Nucleus accumbens (tissue), 56 donors: ENCODE data around the gene ZNF185.

Experiments used
- DNase-seq, 56 donors: peaks; one replicate each; lab custom pipeline; 2025; lab: John Stamatoyannopoulos, UW

Gene ZNF185

GRCh38 chrX:152913910-152914309, 16.0 kb downstream of the ZNF185 start:
- no peak for DNase-seq

- peak in 5 of 56 donors; percentile 3 to 12 (median 7) for DNase-seq
These were observed 17.8 kb downstream of the ZNF185 start for GRCh38 chrX:152915541-152916241.

- peak in 8 of 56 donors; percentile 5 to 27 (median 9) for DNase-seq
These were observed 20.1 kb downstream of the ZNF185 start for GRCh38 chrX:152917656-152918579.

- no peak for DNase-seq
These were observed 20.8 kb downstream of the ZNF185 start for GRCh38 chrX:152918707-152919106.

GRCh38 chrX:152923599-152923998, 25.7 kb downstream of the ZNF185 start:
- no peak for DNase-seq

- DNase-seq, result no peak
These were observed 28.0 kb downstream of the ZNF185 start for GRCh38 chrX:152925835-152926234.

- DNase-seq, result peak in 29 of 56 donors; percentile 2 to 63 (median 22)
These were observed 28.4 kb downstream of the ZNF185 start for GRCh38 chrX:152926279-152926678.

- DNase-seq, result peak in 33 of 56 donors; percentile 0 to 65 (median 20)
These were observed 29.1 kb downstream of the ZNF185 start for GRCh38 chrX:152926923-152927322.

GRCh38 chrX:152927858-152928760, 30.2 kb downstream of the ZNF185 start:
- DNase-seq, result peak in 37 of 56 donors; percentile 1 to 72 (median 28)

GRCh38 chrX:152928761-152929400, 31.0 kb downstream of the ZNF185 start:
- no peak for DNase-seq

GRCh38 chrX:152929898-152930297, 32.0 kb downstream of the ZNF185 start:
- DNase-seq, result no peak

- no peak for DNase-seq
These were observed 32.6 kb downstream of the ZNF185 start for GRCh38 chrX:152930516-152930915.

GRCh38 chrX:152932144-152932543, 34.3 kb downstream of the ZNF185 start:
- no peak for DNase-seq

GRCh38 chrX:152932598-152933175, 34.8 kb downstream of the ZNF185 start:
- DNase-seq, result no peak

GRCh38 chrX:152936306-152936705, 38.4 kb downstream of the ZNF185 start:
- DNase-seq, result no peak

GRCh38 chrX:152937236-152937635, 39.4 kb downstream of the ZNF185 start:
- no peak for DNase-seq

GRCh38 chrX:152941328-152942076, 43.6 kb downstream of the ZNF185 start:
- peak in 54 of 56 donors; percentile 32 to 92 (median 78) for DNase-seq

- peak in 3 of 56 donors; percentile 9 to 29 (median 26) for DNase-seq
These were observed 44.2 kb downstream of the ZNF185 start for GRCh38 chrX:152942077-152942442.

- no peak for DNase-seq
These were observed 46.0 kb downstream of the ZNF185 start for GRCh38 chrX:152943826-152944225.
